GM23248 (cell line): ENCODE data around the gene ATP2B1. TPM values are rescaled to one million over a fixed set of nuclear protein-coding genes. Genes with fewer than 3 reads are reported as not detected.

Source experiments
- DNase-seq: peaks from one replicate; pipeline ENCODE4 v3.0.0-alpha.2; 2015
- H2AFZ ChIP-seq: fragments of 200-600 bp; sonication (generic); 2 replicates; pipeline ENCODE4 v1.6.1; 2016; ENCODE audit warnings: antibody characterized with exemption
- H3F3A ChIP-seq: fragments of 200-600 bp; sonication (generic); 2 replicates; pipeline ENCODE4 v1.6.1; 2016; ENCODE audit warnings: mild to moderate bottlenecking, antibody characterized with exemption, mixed run types; ENCODE audit not compliant: insufficient read depth
- H3K27ac ChIP-seq: fragments of 200-600 bp; sonication (generic); 2 replicates; pipeline ENCODE4 v1.5.1; 2016; ENCODE audit warnings: mild to moderate bottlenecking
- H3K27me3 ChIP-seq: fragments of 200-600 bp; sonication (generic); replicated peaks from 2 replicates; pipeline ENCODE4 v1.6.1; 2016; ENCODE audit warnings: mild to moderate bottlenecking; ENCODE audit not compliant: insufficient read depth
- H3K36me3 ChIP-seq: fragments of 200-600 bp; sonication (generic); 2 replicates; pipeline ENCODE4 v1.6.1; 2016; ENCODE audit warnings: low read depth, mild to moderate bottlenecking
- H3K4me1 ChIP-seq: fragments of 200-600 bp; sonication (generic); 2 replicates; pipeline ENCODE4 v1.6.1; 2016; ENCODE audit warnings: mild to moderate bottlenecking; ENCODE audit not compliant: insufficient read depth
- H3K4me2 ChIP-seq: fragments of 200-600 bp; sonication (generic); one replicate; pipeline ENCODE4 v1.6.1; 2016; ENCODE audit warnings: mild to moderate bottlenecking; ENCODE audit not compliant: unreplicated experiment
- H3K4me3 ChIP-seq: fragments of 200-600 bp; sonication (generic); 2 replicates; pipeline ENCODE4 v1.5.1; 2016; ENCODE audit warnings: mild to moderate bottlenecking
- H3K79me2 ChIP-seq: fragments of 200-600 bp; sonication (generic); 2 replicates; pipeline ENCODE4 v1.6.1; 2016; ENCODE audit warnings: mild to moderate bottlenecking; ENCODE audit not compliant: insufficient read depth
- H3K9ac ChIP-seq: fragments of 200-600 bp; sonication (generic); 2 replicates; pipeline ENCODE4 v1.6.1; 2016; ENCODE audit warnings: mild to moderate bottlenecking
- H3K9me2 ChIP-seq: fragments of 200-600 bp; sonication (generic); 2 replicates; pipeline ENCODE4 v1.6.1; 2016; ENCODE audit warnings: mixed run types, mild to moderate bottlenecking, moderate library complexity; ENCODE audit not compliant: insufficient read depth
- H3K9me3 ChIP-seq: fragments of 200-600 bp; sonication (generic); one replicate; pipeline ENCODE4 v1.6.1; 2017; ENCODE audit warnings: low read depth
- H4K20me1 ChIP-seq: fragments of 200-600 bp; sonication (generic); 2 replicates; pipeline ENCODE4 v1.6.0; 2016; ENCODE audit not compliant: insufficient read depth
- EZH2 ChIP-seq: fragments of 200-600 bp; sonication (generic); IDR thresholded peaks from 2 replicates; pipeline ENCODE4 v1.6.1; 2018; ENCODE audit warnings: antibody characterized with exemption, mild to moderate bottlenecking; ENCODE audit not compliant: insufficient read depth, poor library complexity, severe bottlenecking
- EZH2phosphoT487 ChIP-seq: fragments of 200-600 bp; sonication (generic); IDR thresholded peaks from 2 replicates; pipeline ENCODE4 v1.6.1; 2018; ENCODE audit warnings: antibody characterized with exemption, moderate library complexity, mild to moderate bottlenecking, low read depth; ENCODE audit not compliant: insufficient read depth
- WGBS, 2 experiments: methylation state at CpG; one replicate each; pipeline ENCODE4 v1.1.6; 2015 to 2017; ENCODE audit warnings: low lambda C conversion rate in 2 of 2, low coverage in 1 of 2; ENCODE audit errors: missing lambda C conversion rate in 2 of 2; 5-methylcytosine and 5-hydroxymethylcytosine counted together
- in situ Hi-C: fragments of 300-500 bp; cut with MboI; formaldehyde crosslinking; loops from 2 replicates; pipeline ENCODE4 v1.15.0; 2020
- polyA plus RNA-seq: library from polyadenylated mRNA; unstranded; fragments of >200 nt; fragmentation: Nextera tagmentation; extraction: Ambion mirVana; gene quantifications from 2 replicates; pipeline ENCODE4 v1.2.1, GENCODE V29; 2016
- total RNA-seq: library from RNA; depleted of rRNA; stranded (reverse); fragments of >200 nt; shearing (Covaris generic); gene quantifications from 2 replicates; pipeline ENCODE4 v1.2.3, GENCODE V29; 2014

Gene ATP2B1
- total and polyA plus RNA-seq, 2 experiments from 2014 or later = 34.5 to 80.1 TPM

GRCh38 chr12:89671469-89671868 is 37.2 kb downstream of the ATP2B1 start:
- Histone ChIP-seq H3K27ac (no peak overlapping the region), H3K4me3 (no peak overlapping the region), H3K9me3 (no peaks in the 10 kb centered on the region), H4K20me1 (peaks cover 11% of the 10 kb centered on the region; the same call in 1 of the 2 replicates), H3K4me2 (no peak overlapping the region), H3K79me2 (peaks cover 100% of the 10 kb centered on the region), H2AFZ (no peak overlapping the region), H3K4me1 (peaks cover 12% of the 10 kb centered on the region), H3K9ac (no peak overlapping the region), H3K27me3 (no peaks in the 10 kb centered on the region), H3K36me3 (no peaks in the 10 kb centered on the region), H3K9me2 (no peaks in the 10 kb centered on the region), H3F3A (no peaks in the 10 kb centered on the region)
- TF ChIP-seq EZH2 = no peak
- no peak for TF ChIP-seq EZH2phosphoT487
- 55 to 69% methylated on average over 4 of the region's 4 CpGs for WGBS, 2 experiments
- in situ Hi-C loops = no loop called here
- peak; percentile 66 for DNase-seq

DNA sequence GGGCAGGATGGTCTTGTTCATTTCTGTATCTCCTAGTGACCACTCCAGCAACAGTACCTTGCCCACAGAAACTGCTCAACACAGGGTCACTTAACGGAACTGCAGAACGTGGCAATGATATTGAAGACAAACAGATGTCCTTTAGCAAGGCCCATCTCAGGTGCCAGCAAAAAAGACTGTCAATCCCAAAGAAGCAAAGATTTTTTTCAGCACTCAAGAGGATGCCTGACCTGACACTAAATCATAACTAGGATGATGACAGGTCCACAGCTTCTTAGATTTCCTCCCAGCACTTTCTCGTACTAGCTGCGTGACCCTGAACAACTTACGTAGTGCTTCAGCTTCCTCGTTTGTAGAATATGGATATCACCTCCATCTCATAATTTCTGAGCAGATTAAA is 39.4 kb downstream of the ATP2B1 start:
- no peak for TF ChIP-seq EZH2phosphoT487
- TF ChIP-seq EZH2 = no peak
- no peaks in the 10 kb centered on the region for H3K36me3 ChIP-seq
- peaks cover 11% of the 10 kb centered on the region; the same call in 1 of the 2 replicates for H4K20me1 ChIP-seq

GRCh38 chr12:89665556-89665955 is 43.1 kb downstream of the ATP2B1 start:
- Histone ChIP-seq H3K9ac (no peak overlapping the region), H3K9me2 (no peaks in the 10 kb centered on the region), H2AFZ (no peak overlapping the region), H3K4me3 (no peak overlapping the region), H3K9me3 (no peaks in the 10 kb centered on the region), H3K4me1 (peaks cover 25% of the 10 kb centered on the region), H3F3A (peaks cover 11% of the 10 kb centered on the region; the same call in 1 of the 2 replicates), H3K4me2 (no peak overlapping the region), H3K27ac (no peak overlapping the region), H4K20me1 (0 out of 2 replicates have a peak, but pooled peaks cover 4% of the 10 kb centered on the region), H3K79me2 (peaks cover 100% of the 10 kb centered on the region), H3K27me3 (no peaks in the 10 kb centered on the region), H3K36me3 (no peaks in the 10 kb centered on the region)
- no peak for TF ChIP-seq EZH2
- TF ChIP-seq EZH2phosphoT487 = no peak
- no peak for DNase-seq
- 100% methylated on average over 1 of the region's 1 CpG for WGBS, 2 experiments
- in situ Hi-C loops = no loop called here

More for the DNA sequence above, 39.4 kb downstream of the ATP2B1 start:
- in situ Hi-C loops = no loop called here
- H3K9me2 ChIP-seq = no peaks in the 10 kb centered on the region
- H2AFZ ChIP-seq = no peak overlapping the region
- H3K79me2 ChIP-seq = peaks cover 100% of the 10 kb centered on the region
- H3K4me3 ChIP-seq = no peak overlapping the region
- peaks cover 13% of the 10 kb centered on the region for H3K4me1 ChIP-seq
- 97 to 98% methylated on average over 6 of the region's 6 CpGs for WGBS, 2 experiments
- no peak overlapping the region for H3K4me2 ChIP-seq
- no peak for DNase-seq
- H3F3A ChIP-seq = peaks cover 8% of the 10 kb centered on the region; the same call in 1 of the 2 replicates
- H3K27ac ChIP-seq = no peak overlapping the region
- no peaks in the 10 kb centered on the region for H3K27me3 ChIP-seq
- H3K9ac ChIP-seq = no peak overlapping the region
- H3K9me3 ChIP-seq = no peaks in the 10 kb centered on the region

DNA sequence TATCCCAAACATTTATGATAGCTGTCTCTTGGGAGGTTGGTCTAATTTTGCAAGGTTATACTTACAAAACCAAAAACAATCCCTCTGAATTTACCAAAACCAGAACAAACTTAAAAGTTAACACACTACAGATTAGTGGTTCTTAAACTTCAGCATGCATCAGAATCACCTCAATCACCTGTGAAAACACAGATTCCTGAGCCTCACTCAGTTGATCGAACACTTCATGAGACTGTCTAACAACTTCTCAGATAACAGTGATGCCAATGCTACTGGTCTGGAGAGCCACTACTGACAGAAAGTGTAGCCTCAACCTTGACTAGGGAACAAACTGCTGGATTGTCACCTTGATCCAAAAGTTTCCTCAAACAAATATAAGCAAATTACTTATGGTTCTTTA is 44.2 kb downstream of the ATP2B1 start:
- in situ Hi-C loops = no loop called here
- 100% methylated on average over 1 of the region's 1 CpG for WGBS, 2 experiments
- H4K20me1 ChIP-seq = 0 out of 2 replicates have a peak, but pooled peaks cover 4% of the 10 kb centered on the region

More for the DNA sequence above, 44.2 kb downstream of the ATP2B1 start:
- Histone ChIP-seq H3K36me3 (no peaks in the 10 kb centered on the region), H2AFZ (no peak overlapping the region), H3K4me1 (peaks cover 25% of the 10 kb centered on the region), H3K4me2 (peak overlapping the region; percentile 58), H3K9me3 (no peaks in the 10 kb centered on the region), H3K27me3 (no peaks in the 10 kb centered on the region), H3K9ac (peak overlapping the region; percentile 53), H3K79me2 (peaks cover 100% of the 10 kb centered on the region), H3K9me2 (no peaks in the 10 kb centered on the region), H3F3A (peaks cover 11% of the 10 kb centered on the region; the same call in 1 of the 2 replicates), H3K27ac (peak overlapping the region; percentile 47), H3K4me3 (no peak overlapping the region)
- no peak for TF ChIP-seq EZH2
- no peak for TF ChIP-seq EZH2phosphoT487
- no peak for DNase-seq
